Measurements from ENCODE around the gene RPLP2.

The RPLP2 gene

DNA sequence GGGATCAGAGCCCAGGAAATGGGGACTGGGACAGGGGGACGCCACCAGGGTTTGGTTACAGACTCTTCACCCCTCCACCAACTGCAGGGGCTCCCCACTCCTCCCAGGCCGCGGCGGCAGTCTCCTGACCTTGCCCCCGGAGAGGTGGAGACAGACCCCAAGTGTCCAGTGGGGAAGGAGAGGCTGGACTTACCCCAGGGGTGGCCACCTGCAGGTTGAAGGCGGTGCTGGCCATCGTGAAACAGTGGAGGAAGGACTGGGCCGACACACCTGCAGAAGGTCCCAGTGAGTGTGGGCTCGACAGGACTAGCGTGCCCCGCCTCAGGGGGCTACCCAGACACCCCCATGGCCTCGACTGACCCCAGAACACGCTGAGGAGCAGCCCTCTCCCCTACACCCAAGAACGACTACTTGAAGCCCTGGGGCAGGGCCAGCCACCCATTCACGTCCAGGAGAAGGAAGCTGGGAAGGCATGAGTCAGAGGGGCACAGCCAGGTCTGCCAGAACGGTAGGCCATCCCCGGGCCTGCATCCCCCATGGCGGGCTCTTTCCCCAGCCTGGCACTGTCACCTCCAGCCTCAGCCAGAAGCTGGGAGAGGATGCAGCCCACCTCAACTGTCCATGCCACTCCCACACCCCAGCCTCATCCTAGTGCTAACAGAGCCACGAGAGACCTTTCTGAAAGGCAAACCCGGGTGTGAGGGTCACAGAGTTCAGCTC is 34.7 kb upstream of the RPLP2 start:
- no peak for DNase-seq

DNA sequence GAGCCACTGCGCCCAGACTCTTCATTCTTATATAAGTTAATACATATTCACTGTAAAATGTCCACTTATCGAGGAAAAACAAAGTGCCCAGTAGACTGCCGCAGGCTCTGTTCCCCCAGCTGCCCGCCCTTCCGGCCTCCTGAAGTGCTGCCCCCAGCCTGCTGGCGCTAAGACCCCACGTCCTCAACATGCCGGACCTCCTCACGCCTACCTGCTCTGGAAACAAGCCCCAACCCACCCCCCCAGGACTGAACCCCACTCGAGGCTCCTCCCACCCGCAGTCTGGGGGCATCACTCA is 33.6 kb upstream of the RPLP2 start:
- DNase-seq: no peak

DNA sequence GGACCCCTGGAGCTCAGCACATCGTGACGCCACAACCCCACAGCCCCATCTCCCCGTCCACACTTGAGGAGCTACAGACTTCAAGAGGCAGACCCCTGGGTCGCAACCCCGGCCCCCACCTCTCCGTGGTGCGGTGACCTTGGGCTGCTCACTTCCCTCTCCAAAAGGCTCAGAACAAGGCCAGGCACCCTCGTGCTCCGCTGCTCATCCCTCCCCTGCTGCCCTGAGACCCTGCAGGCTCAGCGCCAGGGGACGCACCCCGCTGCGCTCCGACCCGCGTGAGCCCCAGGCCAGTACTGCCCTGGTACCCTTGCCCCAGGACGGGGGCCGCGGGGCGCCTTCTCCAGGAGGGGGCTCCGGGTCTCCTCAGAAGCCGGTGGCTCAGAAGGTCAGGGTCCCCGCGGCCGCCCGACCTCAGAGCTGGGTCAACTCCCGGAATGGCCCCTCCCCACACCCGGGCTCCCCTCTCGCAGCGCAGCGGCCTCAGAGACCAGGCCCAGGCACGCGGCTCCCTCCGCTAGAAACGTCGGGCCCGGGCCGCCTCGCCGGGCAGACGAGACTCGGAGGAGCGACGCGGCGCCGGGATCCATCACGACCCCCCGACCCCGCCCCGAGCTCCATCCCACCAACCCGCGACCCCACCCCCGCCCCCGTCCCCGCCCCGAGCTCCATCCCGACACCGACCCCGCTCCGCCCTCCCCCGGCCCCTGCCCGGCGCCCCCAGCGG is 33.0 kb upstream of the RPLP2 start:
- DNase-seq: no peak

DNA sequence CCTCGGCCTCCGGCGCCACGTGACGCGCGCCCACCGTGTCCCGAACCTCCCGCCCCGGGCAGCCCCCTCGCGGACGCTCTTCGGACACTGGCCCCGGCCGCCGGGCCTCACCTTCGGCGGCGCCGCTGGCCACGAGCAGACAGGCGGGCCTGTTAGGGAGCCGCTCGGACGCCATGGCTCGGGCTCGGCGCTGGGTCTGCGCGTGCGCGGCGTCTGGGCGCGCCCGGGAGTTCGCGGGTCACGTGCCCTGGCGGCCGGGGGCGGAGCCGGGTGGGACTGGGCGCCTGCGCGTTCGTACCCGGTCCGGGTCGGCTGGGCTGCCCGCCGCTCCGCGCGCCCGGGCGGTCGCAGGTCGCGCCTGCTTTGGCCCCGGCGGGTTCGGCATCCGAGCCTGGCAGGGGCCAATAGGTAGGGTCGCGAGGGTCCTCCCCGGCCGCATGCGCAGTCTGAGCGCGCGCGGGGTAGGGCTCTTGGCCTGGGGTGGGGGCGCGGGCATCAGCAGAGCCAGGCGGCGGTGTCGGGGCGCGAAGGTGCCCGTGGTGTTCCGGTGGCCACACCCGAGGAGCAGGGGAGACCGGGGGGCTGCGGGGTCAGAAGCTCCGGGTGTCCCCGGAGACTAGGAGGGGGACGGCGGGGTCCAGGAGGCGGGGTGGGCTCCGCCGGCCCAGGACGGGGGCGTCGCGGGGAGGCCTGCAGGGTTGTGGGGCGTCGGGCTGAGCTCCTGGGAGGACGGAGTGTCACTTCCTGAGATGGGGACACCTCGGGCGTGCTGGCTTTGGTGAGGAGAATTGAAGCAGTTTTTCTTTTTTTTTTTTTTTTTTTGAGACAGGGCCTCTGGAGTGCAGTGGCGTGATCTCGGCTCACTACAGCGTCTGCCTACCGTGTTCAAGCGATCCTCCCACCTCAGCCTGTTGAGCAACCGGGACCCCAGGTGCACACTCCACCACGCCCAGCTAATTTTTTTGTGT is 32.2 kb upstream of the RPLP2 start, which contains the start of gene GATD1:
Gene GATD1, minus strand, starts transcription at position 200 of the 968 bp plus-strand sequence. Its CDS starts 25 bp downstream, at position 175.
- DNase-seq: peak; percentile 27

GRCh38 chr11:778976-779954 is 30.5 kb upstream of the RPLP2 start:
- no peak for DNase-seq

DNA sequence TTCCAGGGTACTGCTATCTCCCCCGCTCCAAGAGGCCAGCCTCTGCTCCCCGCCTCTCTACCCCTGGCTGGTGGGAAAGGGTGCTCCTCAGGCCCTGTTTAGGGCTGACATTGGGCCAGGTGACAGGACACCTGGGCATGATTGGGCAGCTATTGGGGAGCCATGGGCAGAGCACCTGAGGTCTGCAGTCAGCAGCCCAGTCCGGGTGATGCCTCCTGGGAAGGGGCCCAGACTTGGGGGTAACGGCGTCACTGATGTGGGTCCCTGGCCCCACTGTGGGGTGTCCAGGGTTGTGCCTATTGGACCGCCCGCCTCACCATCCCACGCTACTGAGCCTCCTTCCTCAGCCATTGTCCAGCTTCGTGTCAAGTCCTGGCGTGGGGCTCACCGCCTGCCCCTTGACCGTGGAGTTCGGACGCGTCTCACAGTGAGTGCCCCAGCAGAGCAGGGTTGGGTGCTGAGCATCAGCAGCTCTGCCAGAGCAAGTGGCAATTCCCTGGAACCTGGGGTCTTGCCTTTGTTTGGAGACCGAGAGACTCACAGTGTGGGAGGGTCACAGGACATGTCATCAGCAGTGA is 29.7 kb upstream of the RPLP2 start:
- no peak for DNase-seq

GRCh38 chr11:782264-783174 is 27.2 kb upstream of the RPLP2 start:
- DNase-seq: no peak

DNA sequence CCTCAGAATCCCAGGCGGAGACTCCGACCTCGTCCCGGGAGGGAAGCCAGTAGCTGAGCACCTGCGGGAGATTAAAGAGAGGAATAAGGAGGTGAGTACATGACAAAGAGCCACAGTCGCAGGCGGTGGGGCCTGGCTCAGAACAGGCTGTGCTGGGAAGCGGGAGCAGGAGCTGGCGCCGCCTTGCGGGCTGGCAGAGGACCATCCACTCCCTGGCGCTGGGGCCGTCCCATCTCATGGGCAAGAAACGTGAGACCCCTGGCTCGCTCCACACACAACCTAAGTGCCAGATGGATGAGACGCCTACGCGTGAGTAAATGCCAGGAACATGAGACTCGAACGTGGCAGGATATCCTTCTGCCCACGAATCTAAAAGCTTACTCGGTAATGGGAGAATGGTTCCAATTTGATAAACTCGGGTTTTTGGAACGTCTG is 26.2 kb upstream of the RPLP2 start:
- no peak for DNase-seq

DNA sequence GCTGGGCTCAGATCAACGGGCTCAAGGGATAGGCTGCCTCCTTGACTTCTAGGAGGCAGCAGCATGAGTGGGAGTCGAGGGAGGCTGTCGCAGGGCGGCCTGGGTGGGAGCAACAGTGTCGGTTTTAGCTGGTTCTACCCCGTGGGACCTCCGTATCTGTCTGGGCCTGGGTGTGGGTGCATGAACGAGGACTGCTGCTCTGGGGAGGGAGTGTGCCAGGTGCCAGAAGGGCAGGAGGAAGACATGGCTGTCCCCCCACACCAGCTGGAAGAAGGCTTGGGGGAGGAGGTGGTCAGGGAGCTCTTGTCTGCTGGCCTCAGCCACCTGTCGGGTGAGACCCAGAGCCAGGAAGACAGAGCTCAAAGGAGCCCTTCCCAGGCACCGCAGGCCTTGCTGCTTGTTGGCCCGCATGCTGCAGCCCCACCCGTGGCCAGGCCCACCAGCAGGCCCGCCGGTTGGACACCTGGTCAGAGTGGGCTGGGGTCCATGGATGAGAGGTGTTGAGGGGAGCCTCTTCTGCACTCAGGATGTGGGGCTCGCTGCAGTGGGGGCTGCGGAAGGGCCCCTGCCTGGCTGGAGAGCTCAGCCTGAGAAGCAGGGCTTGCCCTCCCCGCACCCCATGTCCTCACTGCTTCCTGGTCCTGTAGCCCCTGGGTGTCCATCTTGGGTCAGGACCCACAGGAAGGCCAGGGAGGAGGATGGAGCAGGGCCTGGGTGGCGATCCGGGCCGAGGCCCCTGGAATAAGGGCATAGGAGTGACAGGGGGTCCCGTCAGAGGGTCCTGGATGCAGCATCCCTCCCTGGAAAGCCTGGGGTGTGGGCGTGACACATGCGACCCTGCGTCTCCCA is 23.3 kb upstream of the RPLP2 start:
- DNase-seq: no peak

DNA sequence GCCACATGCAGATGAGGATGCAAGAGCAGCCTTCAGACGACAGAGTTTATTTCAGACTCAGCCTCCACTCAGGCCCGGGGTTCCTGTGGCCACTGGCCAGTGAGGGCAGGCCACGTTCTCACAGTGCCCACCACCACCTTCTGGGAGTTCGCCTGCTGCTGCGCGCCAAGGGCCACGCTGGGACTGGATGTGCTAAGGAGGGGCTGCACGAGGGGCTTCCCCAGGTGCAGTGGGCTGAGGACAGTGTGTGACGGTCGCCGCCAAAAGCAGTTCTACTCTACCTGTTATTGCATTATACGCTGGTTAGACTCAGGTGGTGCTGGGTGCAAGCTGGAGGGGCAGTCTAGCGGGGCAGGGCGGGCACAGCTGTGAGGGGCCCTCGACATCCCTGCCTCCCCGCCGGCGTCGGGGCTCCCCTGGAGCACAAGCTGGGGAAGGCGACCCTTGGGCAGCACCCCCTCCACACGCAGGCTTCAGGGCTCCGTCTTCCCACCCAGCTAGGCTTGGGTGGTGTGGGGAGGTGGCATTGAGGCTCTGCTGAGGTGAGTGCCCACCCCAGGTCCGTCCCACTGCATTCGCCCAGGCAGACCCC is 22.6 kb upstream of the RPLP2 start:
- DNase-seq: no peak

GRCh38 chr11:788009-788640 is 21.6 kb upstream of the RPLP2 start:
- DNase-seq: no peak

DNA sequence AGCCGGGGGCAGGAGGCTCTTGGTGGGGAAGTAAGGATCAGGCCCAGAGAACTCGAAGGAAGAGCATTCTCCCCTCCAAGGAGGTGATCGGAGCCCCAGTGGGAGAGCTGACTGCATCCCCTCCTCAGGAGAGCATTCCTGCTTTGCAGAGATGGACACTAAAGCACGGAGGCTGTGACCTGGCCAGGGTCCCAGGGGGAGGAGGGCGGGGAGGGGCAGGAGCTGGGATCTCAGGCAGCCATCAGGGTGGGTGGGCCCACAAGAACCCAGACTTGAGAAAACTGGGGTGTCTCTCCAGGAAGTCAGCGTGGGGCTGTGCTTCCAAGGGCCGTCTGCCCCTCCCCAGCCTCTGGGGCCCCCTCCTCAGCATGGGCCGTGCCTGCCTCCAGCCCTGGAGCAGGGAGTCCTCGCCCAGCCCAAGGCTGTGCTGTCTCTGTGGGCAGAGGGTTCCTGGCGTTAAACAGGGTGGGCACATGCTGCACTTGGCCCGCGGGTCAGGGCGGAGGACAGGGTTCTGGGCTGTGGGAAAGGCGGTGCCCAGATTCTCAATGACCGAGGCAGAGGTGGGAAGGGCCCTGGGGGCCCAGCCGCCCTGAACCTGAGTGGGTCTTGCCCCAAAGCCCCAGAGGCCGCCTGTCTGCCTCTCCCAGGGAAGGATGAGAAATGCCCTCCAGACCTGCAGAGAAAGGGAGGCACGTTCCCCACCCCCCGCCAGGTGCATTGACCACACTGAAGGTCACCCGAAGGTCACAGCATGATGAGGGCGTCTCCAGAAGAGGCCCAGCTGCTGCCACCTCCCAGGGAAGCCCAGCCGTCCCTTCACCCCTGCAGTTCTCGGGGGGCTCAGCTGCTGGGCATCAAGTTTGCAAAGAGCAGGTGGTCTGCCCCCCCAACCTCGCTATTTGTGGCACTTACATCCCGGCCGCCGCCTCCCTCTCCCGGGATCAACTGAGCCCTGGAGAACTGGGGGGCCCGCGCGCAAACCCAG is 20.5 kb upstream of the RPLP2 start:
- no peak for DNase-seq

DNA sequence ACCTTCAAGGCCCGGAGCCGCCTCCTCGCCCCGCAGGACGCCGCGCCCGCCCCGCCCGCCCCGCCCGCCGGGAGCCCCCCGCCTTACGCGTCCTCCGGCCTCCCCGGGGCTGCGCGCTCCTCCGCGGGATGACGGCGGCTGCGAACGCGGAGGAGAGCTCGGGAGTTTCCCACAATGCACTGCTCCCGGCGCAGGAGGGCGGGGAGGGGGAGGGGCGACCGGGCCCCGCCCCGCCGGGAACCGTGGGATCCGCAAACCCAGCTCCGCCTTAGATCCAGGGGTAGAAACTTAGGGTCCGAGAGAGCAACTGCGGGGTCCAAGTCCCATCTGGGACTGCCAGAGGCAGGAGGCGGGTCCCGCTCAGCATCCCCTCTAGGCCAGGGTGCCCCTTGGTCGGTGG is 19.8 kb upstream of the RPLP2 start, which contains the start of gene CEND1:
Gene CEND1, minus strand, starts transcription at position 148 of the 400 bp plus-strand sequence. CDS start 1,514 bp downstream, outside the sequence.
- no peak for DNase-seq

- DNase-seq: no peak
Observed at GRCh38 chr11:790721-791564, 18.8 kb upstream of the RPLP2 start.

GRCh38 chr11:791658-792534 is 17.9 kb upstream of the RPLP2 start:
- DNase-seq: no peak

GRCh38 chr11:792535-792821 is 17.3 kb upstream of the RPLP2 start:
- no peak for DNase-seq
